ENCODE measurements around the gene EMCN. TPM values are rescaled to one million over a fixed set of nuclear protein-coding genes. Genes with fewer than 3 reads are reported as not detected.

EMCN gene
- total RNA-seq, 4 donors from 2014 or later = 27.0 to 69.7 (median 44.5) TPM

DNA sequence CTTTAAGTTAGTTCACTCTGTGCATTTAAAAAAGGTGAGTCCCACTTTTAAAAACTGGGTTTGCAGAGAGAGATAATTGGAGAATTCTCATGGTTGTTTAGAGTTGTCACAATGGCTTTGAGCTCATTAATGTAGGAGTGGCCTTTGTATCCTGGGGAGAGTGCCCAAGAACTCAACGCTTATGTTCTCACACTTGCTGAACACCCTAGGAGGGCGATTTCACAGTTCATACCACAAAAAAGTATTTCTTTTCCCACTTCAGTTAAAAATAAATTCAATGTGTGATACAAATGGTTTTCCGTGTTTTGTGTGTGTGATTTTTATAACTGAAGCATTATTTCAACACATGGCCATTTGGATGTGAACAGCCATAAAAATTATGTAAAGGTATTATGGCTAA is 8.4 kb downstream of the EMCN start:
- H3K27ac ChIP-seq = no peak overlapping the region
- H3K27me3 ChIP-seq = no peaks in the 10 kb centered on the region
- intact Hi-C loops (cut with DNase I) = no loop called here
- H3K36me3 ChIP-seq = no peaks in the 10 kb centered on the region
- no peak for TF ChIP-seq POLR2A (IDR thresholded peaks at IDR 0.05)
- TF ChIP-seq, protein P1, sequence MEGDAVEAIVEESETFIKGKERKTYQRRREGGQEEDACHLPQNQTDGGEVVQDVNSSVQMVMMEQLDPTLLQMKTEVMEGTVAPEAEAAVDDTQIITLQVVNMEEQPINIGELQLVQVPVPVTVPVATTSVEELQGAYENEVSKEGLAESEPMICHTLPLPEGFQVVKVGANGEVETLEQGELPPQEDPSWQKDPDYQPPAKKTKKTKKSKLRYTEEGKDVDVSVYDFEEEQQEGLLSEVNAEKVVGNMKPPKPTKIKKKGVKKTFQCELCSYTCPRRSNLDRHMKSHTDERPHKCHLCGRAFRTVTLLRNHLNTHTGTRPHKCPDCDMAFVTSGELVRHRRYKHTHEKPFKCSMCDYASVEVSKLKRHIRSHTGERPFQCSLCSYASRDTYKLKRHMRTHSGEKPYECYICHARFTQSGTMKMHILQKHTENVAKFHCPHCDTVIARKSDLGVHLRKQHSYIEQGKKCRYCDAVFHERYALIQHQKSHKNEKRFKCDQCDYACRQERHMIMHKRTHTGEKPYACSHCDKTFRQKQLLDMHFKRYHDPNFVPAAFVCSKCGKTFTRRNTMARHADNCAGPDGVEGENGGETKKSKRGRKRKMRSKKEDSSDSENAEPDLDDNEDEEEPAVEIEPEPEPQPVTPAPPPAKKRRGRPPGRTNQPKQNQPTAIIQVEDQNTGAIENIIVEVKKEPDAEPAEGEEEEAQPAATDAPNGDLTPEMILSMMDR (IDR thresholded peaks at IDR 0.05) = no peak
- 86 to 87% methylated on average over 3 of the region's 3 CpGs for WGBS, 2 donors
- no peak for DNase-seq
- no peaks in the 10 kb centered on the region for H3K9me3 ChIP-seq
- no peak overlapping the region for H3K4me3 ChIP-seq (replicated peaks in 1 of 3)
- peaks cover 0 to 6% of the 10 kb centered on the region in 2 donors for H3K4me1 ChIP-seq

DNA sequence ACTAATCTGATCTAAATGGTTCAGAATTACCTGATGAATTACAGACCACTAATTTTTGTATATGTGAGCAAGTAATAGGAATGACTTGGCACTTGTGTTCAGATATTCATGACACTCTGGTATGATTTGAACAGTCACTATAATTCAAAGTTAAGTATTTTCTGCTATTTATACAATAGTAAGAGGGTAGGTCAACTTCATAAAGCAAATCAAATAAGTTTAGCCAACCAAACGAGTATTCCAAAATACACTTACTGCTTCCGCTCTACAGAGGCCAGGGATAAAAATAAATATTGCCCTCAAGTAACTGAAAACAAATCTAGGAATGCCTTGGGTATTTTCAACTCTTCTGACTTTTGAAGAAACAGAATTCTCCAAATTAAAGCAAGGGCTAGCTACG is 9.1 kb downstream of the EMCN start:
- Histone ChIP-seq H3K27me3 (no peaks in the 10 kb centered on the region), H3K4me1 (peaks cover 0 to 6% of the 10 kb centered on the region in 2 donors), H3K36me3 (no peaks in the 10 kb centered on the region), H3K9me3 (no peaks in the 10 kb centered on the region), H3K27ac (no peak overlapping the region), H3K4me3 (replicated peaks in 1 of 3) (no peak overlapping the region)
- 55 to 56% methylated on average over 3 of the region's 3 CpGs for WGBS, 2 donors
- TF ChIP-seq, protein P1 (IDR thresholded peaks at IDR 0.05) = no peak
- no peak for TF ChIP-seq POLR2A (IDR thresholded peaks at IDR 0.05)
- intact Hi-C loops (cut with DNase I) = no loop called here
- DNase-seq = no peak

- intact Hi-C loops (cut with DNase I) = no loop called here
- peaks cover 0 to 6% of the 10 kb centered on the region in 2 donors for H3K4me1 ChIP-seq
- H3K27me3 ChIP-seq = no peaks in the 10 kb centered on the region
- H3K36me3 ChIP-seq = no peaks in the 10 kb centered on the region
- TF ChIP-seq POLR2A (IDR thresholded peaks at IDR 0.05) = no peak
- TF ChIP-seq, protein P1 (IDR thresholded peaks at IDR 0.05) = no peak
- no peak overlapping the region for H3K4me3 ChIP-seq (replicated peaks in 1 of 3)
- H3K27ac ChIP-seq = no peak overlapping the region
- 84 to 90% methylated on average over 18 of the region's 18 CpGs for whole genome bisulfite sequencing, 2 donors
- H3K9me3 ChIP-seq = no peaks in the 10 kb centered on the region
- DNase-seq = peak in 1 of 2 donors; percentile 1
Observed at GRCh38 chr4:100504086-100504874, 13.5 kb downstream of the EMCN start.

GRCh38 chr4:100497791-100498190 is 20.0 kb downstream of the EMCN start:
- no peak for DNase-seq
- no peaks in the 10 kb centered on the region for H3K27me3 ChIP-seq
- no peak overlapping the region for H3K4me3 ChIP-seq (replicated peaks in 1 of 3)
- intact Hi-C loops (cut with DNase I) = no loop called here
- no peak for TF ChIP-seq POLR2A (IDR thresholded peaks at IDR 0.05)
- TF ChIP-seq, protein P1 (IDR thresholded peaks at IDR 0.05) = no peak
- H3K9me3 ChIP-seq = no peaks in the 10 kb centered on the region
- no peaks in the 10 kb centered on the region for H3K36me3 ChIP-seq
- no peak overlapping the region for H3K27ac ChIP-seq
- H3K4me1 ChIP-seq = no peaks in the 10 kb centered on the region

- intact Hi-C loops (cut with DNase I) = no loop called here
- Histone ChIP-seq H3K4me3 (replicated peaks in 1 of 3) (no peak overlapping the region), H3K9me3 (no peaks in the 10 kb centered on the region), H3K27me3 (no peaks in the 10 kb centered on the region), H3K36me3 (no peaks in the 10 kb centered on the region), H3K4me1 (no peaks in the 10 kb centered on the region), H3K27ac (no peak overlapping the region)
- TF ChIP-seq, protein P1 (IDR thresholded peaks at IDR 0.05) = no peak
- TF ChIP-seq POLR2A (IDR thresholded peaks at IDR 0.05) = no peak
- 94 to 95% methylated on average over 1 of the region's 1 CpG for WGBS, 2 donors
- no peak for DNase-seq
Observed at GRCh38 chr4:100495074-100495473, 22.7 kb downstream of the EMCN start.
